Activated naive CD4-positive, alpha-beta T cell treated with anti-CD3 and anti-CD28 coated beads, Interleukin-2, amount 10 ng/mL, durations not matched to agents 7 days and 5 days (primary cell): ENCODE data around the gene SBSN.

Experiments
- CTCF ChIA-PET: fragments of 350-600 bp; sonication (Branson Sonifier 250); formaldehyde crosslinking; loops from one replicate; lab custom pipeline; 2021; ENCODE audit warnings: antibody characterized with exemption; lab: Charles Lee
- DNase-seq: peaks from one replicate; pipeline ENCODE4 v3.0.0-alpha.2; 2020
- H3K27ac Mint-ChIP-seq: one replicate; pipeline ENCODE4 v1.8.0; 2021; ENCODE audit warnings: mild to moderate bottlenecking, moderate library complexity, mixed read lengths
- H3K27me3 Mint-ChIP-seq: one replicate; pipeline ENCODE4 v1.8.0; 2021; ENCODE audit warnings: mild to moderate bottlenecking, mixed read lengths
- H3K36me3 Mint-ChIP-seq: one replicate; pipeline ENCODE4 v1.8.0; 2021; ENCODE audit warnings: mixed read lengths
- H3K4me1 Mint-ChIP-seq: one replicate; pipeline ENCODE4 v1.8.0; 2021; ENCODE audit warnings: mixed read lengths
- H3K4me3 Mint-ChIP-seq: one replicate; pipeline ENCODE4 v1.8.0; 2021; ENCODE audit warnings: mild to moderate bottlenecking, moderate library complexity, mixed read lengths
- H3K9me3 Mint-ChIP-seq: one replicate; pipeline ENCODE4 v1.8.0; 2021; ENCODE audit warnings: mixed read lengths

Gene SBSN

DNA sequence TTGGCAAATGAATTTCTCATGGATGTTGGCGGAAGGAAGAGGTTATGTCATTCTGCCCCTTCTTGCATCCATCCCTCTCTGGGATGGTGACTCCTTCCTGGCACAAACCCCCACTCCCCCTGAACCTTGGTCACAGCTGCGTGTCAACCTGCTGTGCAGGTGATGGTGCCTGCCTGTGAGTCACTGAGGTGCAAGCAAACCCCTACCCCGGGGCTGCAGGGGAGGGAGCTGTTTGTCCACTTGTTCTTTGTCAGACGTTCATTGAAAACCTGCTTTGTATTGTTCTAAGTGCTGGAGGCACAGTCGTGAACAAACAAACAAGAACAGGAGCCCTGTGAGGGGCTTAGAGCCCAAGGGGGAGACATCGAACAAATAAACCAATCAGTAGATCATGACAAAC lies 3.2 kb upstream of the SBSN start:
- Mint-ChIP-seq H3K27ac (no peak overlapping the region), H3K4me3 (no peak overlapping the region), H3K36me3 (no peaks in the 10 kb centered on the region), H3K27me3 (peaks cover 81% of the 10 kb centered on the region), H3K9me3 (no peaks in the 10 kb centered on the region), H3K4me1 (peaks cover 17% of the 10 kb centered on the region)
- CTCF ChIA-PET: interaction anchor here (1.5 to 2.0 kb wide), 2 partner anchors 18 to 21 kb away, joined by 4 to 8 read pairs; no protein-coding TSS in a partner anchor
- no peak for DNase-seq

GRCh38 chr19:35529241-35530218 lies 1.4 kb upstream of the SBSN start:
- CTCF ChIA-PET: no interaction called here
- Mint-ChIP-seq H3K27me3 (peaks cover 85% of the 10 kb centered on the region), H3K27ac (no peak overlapping the region)

DNA sequence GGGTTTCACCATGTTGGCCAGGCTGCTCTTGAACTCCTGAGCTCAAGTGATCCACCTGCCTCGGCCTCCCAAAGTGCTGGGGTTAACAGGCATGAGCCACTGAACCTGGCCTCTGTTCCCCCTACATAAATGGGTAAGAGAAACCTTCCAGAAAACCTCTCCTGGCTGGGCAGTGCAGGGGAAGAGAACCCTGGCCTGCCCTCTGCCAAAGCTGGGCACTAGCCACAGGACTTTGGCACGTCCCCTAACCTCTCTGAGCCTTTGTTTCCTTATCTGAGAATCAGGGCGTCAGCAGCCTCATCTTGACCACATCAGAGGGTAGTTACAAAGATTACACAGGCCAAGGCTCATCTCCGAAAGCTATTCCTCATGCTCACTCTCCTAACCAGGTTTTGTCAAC lies 2.2 kb downstream of the SBSN start:
- no peaks in the 10 kb centered on the region for H3K36me3 Mint-ChIP-seq
- no peak overlapping the region for H3K27ac Mint-ChIP-seq
- no peak for DNase-seq
- H3K4me3 Mint-ChIP-seq: no peak overlapping the region
- H3K27me3 Mint-ChIP-seq: peaks cover 58% of the 10 kb centered on the region
- CTCF ChIA-PET: interaction anchor here (1.1 to 2.4 kb wide), 2 partner anchors 15 to 30 kb away, joined by 3 to 8 read pairs; no protein-coding TSS in a partner anchor
- H3K4me1 Mint-ChIP-seq: no peaks in the 10 kb centered on the region
- no peaks in the 10 kb centered on the region for H3K9me3 Mint-ChIP-seq

More at GRCh38 chr19:35529241-35530218, 1.4 kb upstream of the SBSN start:
- Mint-ChIP-seq H3K36me3 (no peaks in the 10 kb centered on the region), H3K4me3 (no peak overlapping the region), H3K4me1 (peaks cover 13% of the 10 kb centered on the region), H3K9me3 (no peaks in the 10 kb centered on the region)
- no peak for DNase-seq

- H3K27ac Mint-ChIP-seq: no peak overlapping the region
- no peak overlapping the region for H3K4me3 Mint-ChIP-seq
- H3K4me1 Mint-ChIP-seq: no peaks in the 10 kb centered on the region
- H3K27me3 Mint-ChIP-seq: peaks cover 46% of the 10 kb centered on the region
- H3K36me3 Mint-ChIP-seq: no peaks in the 10 kb centered on the region
- CTCF ChIA-PET: no interaction called here
- no peak for DNase-seq
- no peaks in the 10 kb centered on the region for H3K9me3 Mint-ChIP-seq
Observed at GRCh38 chr19:35524181-35524837, 3.8 kb downstream of the SBSN start.

GRCh38 chr19:35522745-35523327 lies 5.3 kb downstream of the SBSN start:
- no peak for DNase-seq

GRCh38 chr19:35521124-35521743 lies 6.9 kb downstream of the SBSN start:
- DNase-seq: no peak
- Mint-ChIP-seq H3K4me3 (no peak overlapping the region), H3K4me1 (no peaks in the 10 kb centered on the region), H3K36me3 (no peaks in the 10 kb centered on the region), H3K27me3 (peaks cover 25% of the 10 kb centered on the region), H3K9me3 (no peaks in the 10 kb centered on the region), H3K27ac (no peak overlapping the region)
- CTCF ChIA-PET: interaction anchor here (1.5 kb wide), 1 partner anchor 11 kb away, joined by 3 read pairs; no protein-coding TSS in a partner anchor

More at GRCh38 chr19:35522745-35523327, 5.3 kb downstream of the SBSN start:
- peaks cover 35% of the 10 kb centered on the region for H3K27me3 Mint-ChIP-seq
- no peaks in the 10 kb centered on the region for H3K4me1 Mint-ChIP-seq
- H3K27ac Mint-ChIP-seq: no peak overlapping the region
- H3K36me3 Mint-ChIP-seq: no peaks in the 10 kb centered on the region
- H3K9me3 Mint-ChIP-seq: no peaks in the 10 kb centered on the region
- no peak overlapping the region for H3K4me3 Mint-ChIP-seq
- CTCF ChIA-PET: no interaction called here

GRCh38 chr19:35519291-35519690 lies 8.8 kb downstream of the SBSN start:
- no peak for DNase-seq
- Mint-ChIP-seq H3K27me3 (peaks cover 16% of the 10 kb centered on the region), H3K4me3 (no peak overlapping the region), H3K4me1 (no peaks in the 10 kb centered on the region), H3K36me3 (no peaks in the 10 kb centered on the region), H3K9me3 (no peaks in the 10 kb centered on the region), H3K27ac (no peak overlapping the region)
- CTCF ChIA-PET: interaction anchor here (1.4 kb wide), 1 partner anchor 9 kb away, joined by 8 read pairs; no protein-coding TSS in a partner anchor

GRCh38 chr19:35518313-35518712 lies 9.8 kb downstream of the SBSN start:
- no peak for DNase-seq
- H3K9me3 Mint-ChIP-seq: no peaks in the 10 kb centered on the region
- H3K36me3 Mint-ChIP-seq: no peaks in the 10 kb centered on the region
- no peak overlapping the region for H3K4me3 Mint-ChIP-seq
- CTCF ChIA-PET: no interaction called here
- H3K27me3 Mint-ChIP-seq: peaks cover 23% of the 10 kb centered on the region
- no peak overlapping the region for H3K27ac Mint-ChIP-seq
- H3K4me1 Mint-ChIP-seq: no peaks in the 10 kb centered on the region

GRCh38 chr19:35517342-35517741 lies 10.8 kb downstream of the SBSN start:
- Mint-ChIP-seq H3K4me1 (no peaks in the 10 kb centered on the region), H3K27ac (no peak overlapping the region), H3K27me3 (peaks cover 33% of the 10 kb centered on the region), H3K9me3 (no peaks in the 10 kb centered on the region), H3K4me3 (no peak overlapping the region), H3K36me3 (no peaks in the 10 kb centered on the region)
- no peak for DNase-seq
- CTCF ChIA-PET: interaction anchor here (0.7 kb wide), 2 partner anchors 22 to 131 kb away, joined by 3 to 4 read pairs; partner anchors contain the start of gene COX6B1

DNA sequence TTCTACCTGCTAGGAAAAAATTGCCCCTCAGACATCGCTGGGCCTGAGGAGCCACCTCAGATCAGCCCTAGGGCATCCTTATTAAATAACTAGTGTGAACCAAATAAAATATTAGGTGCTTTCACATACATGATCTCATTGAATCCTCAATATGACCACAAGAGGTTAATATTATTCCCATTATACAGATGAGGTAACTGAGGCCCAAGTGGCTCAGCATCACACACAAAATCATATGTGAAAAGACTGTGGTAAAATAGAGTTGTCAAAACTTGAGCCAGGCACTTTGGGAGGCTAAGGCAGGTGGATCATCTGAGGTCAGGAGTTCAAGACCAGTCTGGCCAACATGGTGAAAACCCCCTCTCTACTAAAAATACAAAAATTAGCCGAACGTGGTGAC lies 11.8 kb downstream of the SBSN start:
- H3K27me3 Mint-ChIP-seq: peaks cover 43% of the 10 kb centered on the region
- H3K4me3 Mint-ChIP-seq: no peak overlapping the region
- H3K9me3 Mint-ChIP-seq: no peaks in the 10 kb centered on the region
- no peak overlapping the region for H3K27ac Mint-ChIP-seq
- DNase-seq: no peak
- peaks cover 1% of the 10 kb centered on the region for H3K4me1 Mint-ChIP-seq
- no peaks in the 10 kb centered on the region for H3K36me3 Mint-ChIP-seq
- CTCF ChIA-PET: no interaction called here

- H3K4me3 Mint-ChIP-seq: no peak overlapping the region
- H3K9me3 Mint-ChIP-seq: no peaks in the 10 kb centered on the region
- no peaks in the 10 kb centered on the region for H3K36me3 Mint-ChIP-seq
- DNase-seq: no peak
- H3K27me3 Mint-ChIP-seq: peaks cover 61% of the 10 kb centered on the region
- no peak overlapping the region for H3K27ac Mint-ChIP-seq
- H3K4me1 Mint-ChIP-seq: peaks cover 15% of the 10 kb centered on the region
- CTCF ChIA-PET: no interaction called here
Observed at GRCh38 chr19:35514282-35514809, 13.8 kb downstream of the SBSN start.

- no peak for DNase-seq
- Mint-ChIP-seq H3K27ac (no peak within 1 kb of the TSS), H3K36me3 (no peaks in the 10 kb centered on the region), H3K9me3 (no peaks in the 10 kb centered on the region), H3K27me3 (peaks cover 63% of the 10 kb centered on the region), H3K4me3 (no peak within 1 kb of the TSS), H3K4me1 (peaks cover 18% of the 10 kb centered on the region)
- CTCF ChIA-PET: no interaction called here
Observed at GRCh38 chr19:35513628-35514281, 14.4 kb downstream of the SBSN start, which contains the start of gene DMKN. TSS of gene DMKN (minus strand) at chr19:35513649. CDS start at chr19:35513475, 174 bp downstream.
